H1 (cell line): ENCODE measurements around the gene ABCC4. TPM values are rescaled to one million over a fixed set of nuclear protein-coding genes. Genes with fewer than 3 reads are reported as not detected.

Source experiments
- CHD7 ChIP-seq: fragments of 300-600 bp; sonication (generic); IDR thresholded peaks from 2 replicates; pipeline ENCODE4 v1.7.1; 2012; ENCODE audit warnings: low read length, moderate library complexity, mild to moderate bottlenecking, inconsistent platforms; ENCODE audit not compliant: insufficient replicate concordance
- CTCF ChIP-seq, 3 experiments: IDR thresholded peaks; 1 replicate in 2 of 3; 2 replicates in 1 of 3; pipeline versions ENCODE4 v1.5.1 to v1.6.1; 2011; ENCODE audit warnings: low read length in 3 of 3, mild to moderate bottlenecking in 3 of 3, inconsistent platforms in 2 of 3, low read depth in 1 of 3, moderate library complexity in 1 of 3; ENCODE audit not compliant: insufficient read depth in 1 of 3; ENCODE audit errors: control extremely low read depth in 1 of 3
- FOSL1 ChIP-seq: IDR thresholded peaks from 2 replicates; pipeline ENCODE4 v1.6.1; 2011; ENCODE audit warnings: mild to moderate bottlenecking, low read depth, low read length, moderate library complexity; ENCODE audit not compliant: insufficient read depth
- HDAC2 ChIP-seq, 2 experiments: fragments of 300-600 bp in 1 of 2; sonication (generic) in 1 of 2; IDR thresholded peaks; 2 replicates each; pipeline ENCODE4 v1.6.1; 2011 to 2012; ENCODE audit warnings: low read depth in 2 of 2, low read length in 2 of 2, mild to moderate bottlenecking in 2 of 2, moderate library complexity in 2 of 2, borderline replicate concordance in 1 of 2, inconsistent platforms in 1 of 2
- NRF1 ChIP-seq: IDR thresholded peaks from 2 replicates; pipeline ENCODE4 v1.6.1; 2011; ENCODE audit warnings: mild to moderate bottlenecking, low read depth, low read length, improper control_type of control experiment
- SIX5 ChIP-seq: IDR thresholded peaks from 2 replicates; pipeline ENCODE4 v1.6.1; 2011; ENCODE audit warnings: mild to moderate bottlenecking, low read depth, low read length
- TEAD4 ChIP-seq: IDR thresholded peaks from 2 replicates; pipeline ENCODE4 v1.6.1; 2012; ENCODE audit warnings: low read depth, low read length, inconsistent platforms, mixed read lengths
- polyA plus RNA-seq, 7 experiments: library from polyadenylated mRNA; depleted of rRNA in 3 of 7; stranded (reverse) in 5 of 7; unstranded in 2 of 7; fragments of >200 nt in 5 of 7; fragments of 200-250 nt in 2 of 7; gene quantifications; 1 replicate in 5 of 7; 2 replicates in 1 of 7; 4 replicates in 1 of 7; pipeline versions ENCODE4 v1.2.1 to v1.2.3, GENCODE V29; 2011 to 2013; ENCODE audit warnings: missing spikeins in 2 of 7, mixed read lengths in 2 of 7
- total RNA-seq: library from RNA; stranded (reverse); fragmentation: NEBNext Ultra II Directional; extraction: Animal tissue kit (Norgen Biotek cat#: 25700); gene quantifications from 2 replicates; pipeline ENCODE4 v1.2.1, GENCODE V29; 2021

The ABCC4 gene
- total and polyA plus RNA-seq, 2 of the 8 experiments (the other 6 are each of a cell fraction or from before 2014, with no cell fraction given), result 4.0 to 14.1 TPM

GRCh38 chr13:95176611-95177259, 124.5 kb downstream of the ABCC4 start (continued):
- TF ChIP-seq CHD7 (no peak), NRF1 (no peak), HDAC2 (IDR thresholded peaks at IDR 0.05; ENCODE audit: borderline replicate concordance in 1 of 2, low read depth in 2 of 2, low read length in 2 of 2) (no peak), SIX5 (no peak), CTCF (IDR thresholded peaks at IDR 0.05; ENCODE audit: control extremely low read depth in 1 of 3, insufficient read depth in 1 of 3, low read depth in 1 of 3, low read length in 3 of 3) (no peak), TEAD4 (no peak), FOSL1 (no peak)
